Prostate gland (tissue), 2 donors: ENCODE measurements around the gene GRID2. TPM values are rescaled to one million over a fixed set of nuclear protein-coding genes. Genes with fewer than 3 reads are reported as not detected.

Source experiments
- DNase-seq: peaks from one replicate; pipeline ENCODE4 v3.0.0-alpha.2; 2019; ENCODE audit warnings: low spot score
- H3K27ac ChIP-seq, 2 donors: fragments of 200-600 bp; sonication (generic); 2 replicates each; pipeline ENCODE4 v1.5.1; 2017 to 2019
- H3K27me3 ChIP-seq: fragments of 200-600 bp; sonication (generic); replicated peaks from 2 replicates; pipeline ENCODE4 v1.5.1; 2019; ENCODE audit not compliant: insufficient read depth
- H3K36me3 ChIP-seq, 2 donors: fragments of 200-600 bp; sonication (generic); 1 replicate in 1 of 2; 2 replicates in 1 of 2; pipeline versions ENCODE4 v1.5.1 to v1.8.1; 2017 to 2019
- H3K4me1 ChIP-seq: fragments of 200-600 bp; sonication (generic); replicated peaks from 2 replicates; pipeline ENCODE4 v1.5.1; 2019
- H3K4me3 ChIP-seq, 2 donors: fragments of 200-600 bp; sonication (generic); 2 replicates each; pipeline ENCODE4 v1.5.1; 2017 to 2019
- H3K9me3 ChIP-seq: fragments of 200-600 bp; sonication (generic); 2 replicates; pipeline ENCODE4 v1.5.1; 2017
- CTCF ChIP-seq, 4 experiments: fragments of 200-600 bp in 2 of 4; fragments of 450-650 bp in 2 of 4; sonication (generic) in 2 of 4; IDR thresholded peaks; 1 replicate in 3 of 4; 2 replicates in 1 of 4; pipeline ENCODE4 v1.5.1; 2016 to 2019; ENCODE audit warnings: antibody characterized with exemption in 4 of 4, mild to moderate bottlenecking in 2 of 4, moderate library complexity in 2 of 4
- POLR2A ChIP-seq: fragments of 450-650 bp; IDR thresholded peaks from one replicate; pipeline ENCODE4 v1.6.1; 2016; ENCODE audit warnings: antibody characterized with exemption, mild to moderate bottlenecking
- POLR2AphosphoS5 ChIP-seq: sonication (generic); formaldehyde crosslinking; IDR thresholded peaks from one replicate; pipeline ENCODE4 v1.6.1; 2017; ENCODE audit warnings: antibody characterized with exemption
- WGBS: methylation state at CpG from one replicate; pipeline ENCODE4 v1.1.5; 2018; 5-methylcytosine and 5-hydroxymethylcytosine counted together
- intact Hi-C: fragments of 100-400 bp; cut with DNase I; formaldehyde crosslinking; loops from one replicate; pipeline ENCODE4 v1.14.2; 2022
- total RNA-seq, 2 donors: library from RNA; depleted of rRNA; stranded (reverse); fragments of >200 nt; gene quantifications; one replicate each; pipeline ENCODE4 v1.1.0, GENCODE V29; 2016

Gene GRID2
- total RNA-seq, 2 donors from 2014 or later = 0.09 to 11.0 TPM

- H3K4me3 ChIP-seq = no peak overlapping the region
- H3K27me3 ChIP-seq = no peaks in the 10 kb centered on the region
- DNase-seq = no peak
- no peak overlapping the region for H3K27ac ChIP-seq
- no peaks in the 10 kb centered on the region for H3K4me1 ChIP-seq
- 68% methylated on average over 2 of the region's 2 CpGs for WGBS
- TF ChIP-seq CTCF (IDR thresholded peaks at IDR 0.05) = no peak
- TF ChIP-seq POLR2AphosphoS5 = no peak
- no peak for TF ChIP-seq POLR2A
- intact Hi-C loops = no loop called here
- no peaks in the 10 kb centered on the region for H3K9me3 ChIP-seq
- H3K36me3 ChIP-seq = no peaks in the 10 kb centered on the region
Observed at GRCh38 chr4:92996533-92996932, 692.8 kb downstream of the GRID2 start.

- H3K9me3 ChIP-seq = no peaks in the 10 kb centered on the region
- DNase-seq = no peak
- no peaks in the 10 kb centered on the region for H3K4me1 ChIP-seq
- intact Hi-C loops = no loop called here
- H3K36me3 ChIP-seq = no peaks in the 10 kb centered on the region
- TF ChIP-seq POLR2AphosphoS5 = no peak
- TF ChIP-seq CTCF (IDR thresholded peaks at IDR 0.05) = no peak
- no peak for TF ChIP-seq POLR2A
- no peak overlapping the region for H3K27ac ChIP-seq
- no peaks in the 10 kb centered on the region for H3K27me3 ChIP-seq
- H3K4me3 ChIP-seq = no peak overlapping the region
Observed at GRCh38 chr4:93000910-93001309, 697.1 kb downstream of the GRID2 start.

- 86% methylated on average over 4 of the region's 4 CpGs for WGBS
- H3K36me3 ChIP-seq = no peaks in the 10 kb centered on the region
- H3K9me3 ChIP-seq = no peaks in the 10 kb centered on the region
- H3K27me3 ChIP-seq = no peaks in the 10 kb centered on the region
- intact Hi-C loops = no loop called here
- no peak overlapping the region for H3K27ac ChIP-seq
- TF ChIP-seq CTCF (IDR thresholded peaks at IDR 0.05) = no peak
- TF ChIP-seq POLR2AphosphoS5 = no peak
- no peak for TF ChIP-seq POLR2A
- DNase-seq = no peak
- no peak overlapping the region for H3K4me3 ChIP-seq
- H3K4me1 ChIP-seq = no peaks in the 10 kb centered on the region
Observed at GRCh38 chr4:93002240-93002639, 698.5 kb downstream of the GRID2 start.

- DNase-seq = no peak
- H3K27me3 ChIP-seq = no peaks in the 10 kb centered on the region
- no peak overlapping the region for H3K4me3 ChIP-seq
- intact Hi-C loops = no loop called here
- 96% methylated on average over 2 of the region's 2 CpGs for WGBS
- no peak for TF ChIP-seq CTCF (IDR thresholded peaks at IDR 0.05)
- no peak for TF ChIP-seq POLR2AphosphoS5
- no peak for TF ChIP-seq POLR2A
- H3K4me1 ChIP-seq = no peaks in the 10 kb centered on the region
- no peaks in the 10 kb centered on the region for H3K9me3 ChIP-seq
- no peaks in the 10 kb centered on the region for H3K36me3 ChIP-seq
- H3K27ac ChIP-seq = no peak overlapping the region
Observed at GRCh38 chr4:93016350-93016749, 712.6 kb downstream of the GRID2 start.

GRCh38 chr4:93018243-93018642 is 714.5 kb downstream of the GRID2 start:
- no peak overlapping the region for H3K4me3 ChIP-seq
- H3K4me1 ChIP-seq = no peaks in the 10 kb centered on the region
- intact Hi-C loops = no loop called here
- TF ChIP-seq CTCF (IDR thresholded peaks at IDR 0.05) (no peak), POLR2AphosphoS5 (no peak), POLR2A (no peak)
- H3K36me3 ChIP-seq = no peaks in the 10 kb centered on the region
- no peaks in the 10 kb centered on the region for H3K27me3 ChIP-seq
- H3K27ac ChIP-seq = no peak overlapping the region
- H3K9me3 ChIP-seq = no peaks in the 10 kb centered on the region
- 13% methylated on average over 2 of the region's 2 CpGs for WGBS
- no peak for DNase-seq
